HG03139 (cell line): Measurements from ENCODE around the gene PBX2.
"Not testable (repeated sequence)": the region's sequence is repeated elsewhere in the genome, so short reads cannot be mapped to it uniquely, and the experiment has no call there.

Source experiments
- ATAC-seq: cut with Tn5 transposase; IDR thresholded peaks from one replicate; pipeline ENCODE4 v1.9.1; 2021; ENCODE audit not compliant: unreplicated experiment

Gene PBX2

DNA sequence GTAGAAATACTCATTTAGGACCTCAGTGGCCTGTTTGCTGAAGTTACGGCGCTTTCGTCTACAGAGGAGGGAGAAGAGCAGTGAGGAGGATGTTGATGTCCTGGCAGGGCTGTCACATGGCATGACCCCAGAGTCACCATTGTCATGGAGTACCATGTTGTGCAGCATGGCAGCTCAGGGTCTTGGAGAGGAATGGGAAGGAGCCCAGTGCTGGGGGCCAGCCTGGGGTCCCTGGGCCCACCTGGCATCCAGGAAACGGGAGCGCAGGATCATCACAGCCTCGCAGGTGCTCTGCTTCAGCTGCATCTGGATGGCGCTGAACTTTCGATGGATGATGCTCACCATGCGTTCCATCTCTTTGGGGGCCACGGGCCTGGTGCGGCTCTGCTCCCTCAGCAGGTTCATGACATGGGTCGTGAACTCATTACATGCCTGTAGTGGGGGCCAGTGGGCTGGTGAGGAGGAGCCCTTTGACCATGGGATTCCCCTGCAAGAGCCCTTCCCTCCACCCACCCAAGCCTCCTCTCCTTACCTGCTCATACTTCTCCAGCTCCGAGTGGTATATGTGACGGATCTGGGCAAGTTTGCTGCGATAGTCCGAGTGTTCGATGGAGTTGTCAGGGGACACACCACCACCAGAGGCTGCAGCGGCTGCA, 2.1 kb downstream of the PBX2 start:
- not testable (repeated sequence) for ATAC-seq

DNA sequence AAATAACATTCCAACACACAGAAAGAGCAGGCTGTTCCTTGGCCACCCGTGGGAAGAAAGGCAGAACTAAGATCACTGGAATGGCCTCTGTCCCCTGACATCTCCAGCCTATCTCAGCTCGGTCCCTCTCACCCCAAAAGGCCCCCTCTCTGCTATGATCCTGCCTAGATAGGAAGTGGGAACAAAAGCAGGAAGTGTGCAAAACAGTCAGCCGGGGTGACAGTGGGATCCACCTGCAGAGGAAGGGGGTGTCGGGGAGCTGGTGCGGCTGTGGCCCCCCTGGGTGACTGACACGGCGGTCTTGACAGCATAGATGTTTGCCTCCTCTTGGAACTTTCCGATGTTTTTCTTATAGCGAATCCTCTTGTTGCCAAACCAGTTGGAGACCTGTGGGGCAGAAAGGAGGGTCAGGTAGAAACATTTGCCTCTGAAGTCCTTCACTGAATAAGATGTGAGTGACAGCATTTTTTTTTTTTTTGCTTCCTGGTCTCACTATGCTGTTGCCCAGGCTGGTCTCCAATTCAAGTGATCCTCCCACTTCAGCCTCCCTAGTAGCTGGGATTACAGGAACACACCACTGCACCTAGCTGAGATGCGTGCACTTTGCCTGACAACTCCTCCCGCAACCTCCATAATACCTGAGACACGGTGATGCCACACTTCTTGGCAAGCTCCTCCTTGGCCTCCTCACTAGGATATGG, 2.8 kb downstream of the PBX2 start:
- no peak for ATAC-seq

DNA sequence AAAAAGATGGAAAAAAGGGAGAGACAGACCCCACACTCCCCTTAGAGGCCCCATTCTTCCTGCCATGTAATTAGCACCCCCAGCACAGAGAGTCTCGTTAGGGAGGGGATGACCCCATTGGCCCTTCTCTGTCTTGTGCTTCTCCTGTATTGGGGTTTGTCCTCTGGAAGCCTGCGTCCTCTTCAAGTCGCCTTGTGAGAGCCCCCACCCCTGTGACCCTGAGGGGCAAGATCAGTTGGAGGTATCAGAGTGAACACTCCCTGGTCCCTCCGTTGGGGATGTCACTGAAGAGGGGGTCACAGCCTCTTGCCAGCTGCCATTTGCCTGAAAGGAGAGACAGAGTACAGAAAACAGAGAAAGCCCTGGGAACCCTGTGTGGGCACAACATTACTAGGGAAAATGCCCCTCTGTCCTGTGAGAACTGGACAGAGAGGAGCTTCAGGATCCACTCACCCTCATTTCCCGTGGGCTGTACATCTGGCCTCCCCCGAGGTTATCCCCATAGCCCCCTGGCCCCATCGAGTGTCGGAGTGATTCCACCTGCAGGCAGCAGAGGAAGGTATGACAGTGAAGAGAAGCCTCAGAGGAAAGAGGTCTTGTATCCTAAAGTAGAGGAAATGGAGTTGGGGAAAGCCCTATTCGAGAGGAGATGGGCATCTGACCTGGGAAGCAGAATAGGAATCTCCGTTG, 3.7 kb downstream of the PBX2 start:
- ATAC-seq, result not testable (repeated sequence)

DNA sequence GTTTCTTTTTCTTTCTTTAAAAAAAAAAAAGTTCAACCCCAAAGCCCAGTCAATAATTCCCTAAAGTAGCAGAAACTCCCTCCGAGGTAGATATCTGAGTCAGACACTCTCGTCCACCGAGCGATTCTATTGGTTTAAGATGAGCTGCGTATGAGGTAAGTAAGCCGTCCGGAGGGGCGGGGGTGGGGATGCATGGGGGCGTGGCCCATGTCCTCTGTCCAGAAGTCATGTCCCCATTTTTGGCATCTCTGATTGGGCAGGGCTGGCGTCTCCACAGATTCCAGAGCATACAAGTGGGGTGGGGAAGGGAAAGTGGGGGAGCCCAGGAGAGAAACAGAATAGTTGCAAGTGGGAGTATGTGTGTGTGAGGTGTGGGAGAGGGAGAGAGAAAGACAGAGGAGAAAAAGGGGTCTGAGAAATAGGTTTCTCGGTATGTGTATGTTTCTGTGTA, 4.3 kb downstream of the PBX2 start:
- not testable (repeated sequence) for ATAC-seq

- no peak for ATAC-seq
Observed at GRCh38 chr6:32184084-32184640, 5.8 kb downstream of the PBX2 start, which contains the start of gene AGER. AGER (minus strand) TSS chr6:32184253; CDS start chr6:32184222, 31 bp downstream.

DNA sequence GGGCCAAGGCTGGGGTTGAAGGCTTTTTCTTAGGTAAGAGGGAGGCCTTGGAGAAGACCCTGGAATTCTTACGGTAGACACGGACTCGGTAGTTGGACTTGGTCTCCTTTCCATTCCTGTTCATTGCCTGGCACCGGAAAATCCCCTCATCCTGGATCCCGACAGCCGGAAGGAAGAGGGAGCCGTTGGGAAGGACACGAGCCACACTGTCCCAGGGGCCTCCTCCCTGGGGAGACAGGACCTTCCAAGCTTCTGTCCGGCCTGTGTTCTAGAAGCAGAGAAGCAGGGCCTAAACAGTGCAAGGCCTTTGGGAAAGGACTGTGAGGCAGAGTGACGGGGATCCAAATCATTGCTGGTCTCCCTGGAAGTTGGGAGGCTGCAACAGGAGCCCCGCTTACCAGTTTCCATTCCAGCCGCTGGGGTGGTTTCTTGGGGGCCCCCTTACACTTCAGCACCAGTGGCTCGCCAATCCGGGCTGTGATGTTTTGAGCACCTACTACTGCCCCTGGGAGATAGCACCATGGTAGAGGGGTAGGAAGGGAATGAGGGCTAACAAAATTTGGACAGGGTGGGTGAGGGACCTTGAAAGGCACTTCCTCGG, 6.4 kb downstream of the PBX2 start:
- no peak for ATAC-seq

GRCh38 chr6:32183030-32183429, 7.0 kb downstream of the PBX2 start:
- ATAC-seq, result no peak

DNA sequence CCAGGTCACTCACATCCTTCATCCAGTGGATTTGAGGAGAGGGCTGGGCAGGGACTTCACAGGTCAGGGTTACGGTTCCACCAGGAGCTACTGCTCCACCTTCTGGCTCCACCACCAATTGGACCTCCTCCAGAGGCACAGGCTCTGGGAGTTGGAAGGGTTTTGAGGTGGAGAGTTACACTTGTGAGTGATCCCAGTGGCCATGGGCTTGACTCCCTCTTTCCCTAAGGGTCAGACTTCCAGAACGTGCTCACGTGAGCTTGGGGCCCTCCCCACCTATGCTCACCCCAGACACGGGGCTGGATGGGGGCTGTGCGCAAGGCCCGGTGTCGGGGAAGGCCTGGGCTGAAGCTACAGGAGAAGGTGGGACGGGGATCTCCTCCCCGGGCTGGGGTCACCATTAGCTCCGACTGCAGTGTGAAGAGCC, 7.4 kb downstream of the PBX2 start:
- no peak for ATAC-seq

DNA sequence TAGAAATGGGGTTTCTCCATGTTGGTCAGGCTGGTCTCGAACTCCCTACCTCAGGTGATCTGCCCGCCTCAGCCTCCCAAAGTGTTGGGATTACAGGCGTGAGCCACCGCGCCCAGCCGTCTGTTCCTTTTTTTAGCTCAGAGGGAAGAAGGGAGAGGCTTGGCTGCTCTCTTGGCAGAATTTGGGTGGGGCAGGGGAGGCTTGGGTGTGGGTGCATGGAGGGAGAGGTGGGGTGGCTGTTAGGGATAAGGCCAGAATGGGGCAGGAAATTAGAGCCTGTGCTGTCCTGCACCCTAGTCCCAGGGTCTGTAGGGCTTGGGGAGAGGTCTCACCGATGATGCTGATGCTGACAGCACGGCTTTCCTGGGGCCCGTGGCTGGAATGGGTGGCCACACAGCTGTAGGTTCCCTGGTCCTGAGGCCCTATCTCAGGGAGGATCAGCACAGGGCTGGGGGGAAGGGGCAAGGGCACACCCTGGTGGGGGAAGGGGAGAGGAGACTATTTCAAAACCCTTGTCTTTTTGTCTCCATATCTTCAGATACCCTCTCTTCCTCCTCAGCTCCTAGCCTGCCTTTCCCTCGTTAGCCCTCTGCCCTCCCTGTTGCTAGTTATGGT, 8.0 kb downstream of the PBX2 start:
- ATAC-seq, result no peak

DNA sequence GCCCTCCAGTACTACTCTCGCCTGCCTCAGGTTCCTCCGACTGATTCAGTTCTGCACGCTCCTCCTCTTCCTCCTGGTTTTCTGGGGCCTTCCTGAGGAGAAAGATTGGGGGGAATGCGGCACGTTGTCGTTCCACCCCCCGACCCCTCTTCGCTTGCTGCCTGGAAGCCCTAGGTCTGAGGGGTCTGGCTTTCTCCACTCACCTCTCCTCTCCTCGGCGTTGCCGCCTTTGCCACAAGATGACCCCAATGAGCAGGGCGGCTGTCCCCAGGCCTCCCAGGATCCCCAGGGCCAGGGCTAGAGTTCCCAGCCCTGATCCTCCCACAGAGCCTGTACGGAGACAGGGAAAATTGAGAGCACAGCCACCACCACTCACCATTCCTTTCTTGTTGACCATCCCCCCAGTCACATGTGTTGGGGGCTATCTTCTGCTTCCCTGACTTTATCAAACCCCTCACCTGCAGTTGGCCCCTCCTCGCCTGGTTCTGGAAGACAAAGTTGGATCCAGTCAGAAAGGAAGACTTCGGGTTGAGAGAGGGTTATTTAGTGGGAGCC, 8.8 kb downstream of the PBX2 start:
- ATAC-seq, result no peak

DNA sequence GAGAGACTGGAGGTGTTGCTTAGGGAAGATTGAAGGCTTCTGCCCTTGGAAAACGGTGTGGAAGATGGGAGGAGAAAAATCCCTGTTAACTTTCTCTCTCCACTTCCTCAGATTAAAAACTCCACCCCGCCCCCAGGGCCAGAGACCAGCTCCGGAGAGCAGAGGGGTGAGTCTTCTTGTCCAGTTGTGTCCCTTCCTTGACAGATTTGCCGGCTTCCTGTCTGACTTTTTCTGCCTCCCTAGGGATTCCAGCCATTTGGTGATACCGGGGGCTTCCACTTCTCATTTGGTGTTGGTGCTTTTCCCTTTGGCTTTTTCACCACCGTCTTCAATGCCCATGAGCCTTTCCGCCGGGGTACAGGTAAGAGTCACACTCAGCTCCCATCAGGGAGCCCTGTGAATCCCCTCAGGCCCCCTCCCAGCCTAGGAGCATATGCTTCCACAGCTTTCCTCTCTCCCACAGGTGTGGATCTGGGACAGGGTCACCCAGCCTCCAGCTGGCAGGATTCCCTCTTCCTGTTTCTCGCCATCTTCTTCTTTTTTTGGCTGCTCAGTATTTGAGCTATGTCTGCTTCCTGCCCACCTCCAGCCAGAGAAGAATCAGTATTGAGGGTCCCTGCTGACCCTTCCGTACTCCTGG, 10.1 kb downstream of the PBX2 start:
- no peak for ATAC-seq

- ATAC-seq, result no peak
Observed at GRCh38 chr6:32178547-32179440, 11.2 kb downstream of the PBX2 start.

GRCh38 chr6:32177788-32178546, 12.0 kb downstream of the PBX2 start, which contains the start of gene RNF5:
RNF5 (plus strand) TSS chr6:32178405; CDS start chr6:32178512, 107 bp downstream.
- peak; percentile 63 for ATAC-seq

DNA sequence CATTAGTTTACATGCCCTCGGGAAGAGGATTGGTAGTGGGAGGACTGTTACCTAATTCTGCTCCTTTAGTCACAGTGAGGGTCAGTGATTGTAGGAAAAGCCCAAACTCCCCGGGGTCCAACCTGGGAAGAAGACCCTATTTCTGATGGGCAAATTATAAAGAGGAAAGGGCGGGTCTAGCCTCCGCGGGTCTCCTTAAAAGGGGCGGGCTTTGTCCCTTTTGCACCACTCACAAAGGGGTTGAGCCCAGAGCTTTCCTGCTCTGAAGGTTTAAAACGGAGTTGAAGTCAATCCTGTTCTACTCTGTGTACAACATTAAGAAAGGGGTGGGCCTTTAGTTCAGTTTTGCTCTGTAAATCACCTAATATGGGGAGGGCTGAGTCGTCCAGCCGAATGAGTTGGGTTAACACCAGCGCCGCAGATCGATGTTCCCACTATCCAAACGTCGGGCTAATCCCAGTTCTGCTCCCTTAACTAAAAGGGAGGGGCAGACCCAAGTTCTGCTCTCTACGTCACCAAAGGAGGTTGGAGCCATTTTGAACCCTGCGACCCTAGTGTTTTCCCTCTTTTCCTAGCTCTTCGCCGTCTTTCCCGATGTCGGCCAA, 12.7 kb downstream of the PBX2 start:
- ATAC-seq, result no peak

DNA sequence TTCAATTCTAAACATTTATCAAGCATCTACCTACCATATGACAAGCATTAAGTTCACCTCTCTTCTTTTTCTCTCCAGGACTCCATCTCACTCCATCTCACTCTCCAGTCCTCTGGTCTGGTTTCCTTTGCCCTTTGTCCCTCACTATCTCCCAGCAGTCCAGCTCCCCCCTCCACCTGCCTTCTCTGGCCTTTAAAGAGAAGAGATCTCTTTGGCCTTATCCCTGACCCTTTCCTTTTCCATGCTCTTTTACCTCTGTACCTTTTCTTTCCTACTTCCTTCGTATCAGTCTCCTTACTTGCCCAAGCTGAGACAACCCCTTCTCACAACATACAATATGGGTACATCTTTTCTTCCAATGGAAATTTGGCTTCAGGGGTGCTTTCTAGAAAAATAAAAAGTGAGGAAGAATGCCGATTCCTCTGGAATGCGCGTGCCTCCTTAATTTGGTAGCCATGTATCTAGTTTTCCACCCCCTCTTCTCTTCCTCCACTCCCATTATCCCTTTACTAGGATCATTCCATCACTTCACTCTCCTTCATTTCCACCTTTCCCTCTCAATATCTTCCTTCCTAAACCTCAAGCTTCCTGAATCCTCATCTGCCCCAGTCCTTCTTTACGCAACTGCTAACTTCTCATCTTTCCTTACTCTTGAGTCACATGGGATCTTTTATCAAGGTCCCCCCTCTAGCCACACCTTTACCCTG, 13.4 kb downstream of the PBX2 start:
- ATAC-seq, result no peak

DNA sequence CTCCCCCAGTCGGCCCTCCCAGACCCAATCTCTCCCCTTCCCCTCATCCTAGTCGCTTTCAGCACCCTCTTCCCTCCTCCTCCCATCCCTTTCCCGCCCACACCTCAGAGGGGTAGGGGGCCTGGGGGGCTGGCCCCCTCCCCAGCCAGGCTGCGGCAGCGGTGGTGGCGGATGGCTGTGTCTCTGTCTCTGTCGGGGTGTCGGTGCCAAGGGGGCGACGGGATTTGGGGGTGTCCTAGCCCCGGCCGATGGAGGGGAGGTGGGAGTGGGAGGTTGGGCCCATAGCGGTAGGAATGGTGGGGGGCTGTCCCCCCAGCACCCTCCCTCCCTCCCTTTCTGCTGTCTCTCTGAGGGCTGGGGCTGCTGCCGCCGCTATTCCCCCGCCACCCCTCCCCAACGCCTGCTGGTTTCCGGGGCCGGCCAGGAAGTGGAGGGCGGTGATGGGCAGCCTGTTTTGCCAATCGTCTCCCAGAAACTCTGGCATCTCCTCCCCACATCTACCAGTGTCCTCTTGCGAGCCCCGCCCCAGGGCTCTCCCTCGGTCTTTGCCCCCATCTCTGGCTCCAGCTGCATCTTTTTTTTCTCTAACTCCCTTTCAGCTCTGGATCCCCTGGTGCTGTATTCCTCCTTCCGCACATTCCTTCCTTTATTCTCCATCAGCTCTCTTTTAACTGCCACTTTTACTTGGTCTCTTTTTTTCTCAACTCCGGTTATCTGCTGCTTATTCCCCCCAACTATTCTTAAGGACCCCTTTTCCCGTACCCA, 14.1 kb downstream of the PBX2 start, which contains the start of gene AGPAT1:
Gene AGPAT1 (minus strand): TSS at position 374 of the 765 bp plus-strand sequence. CDS start 4,588 bp downstream, outside the sequence.
- peak; percentile 39 for ATAC-seq
